GM08714 (cell line): Measurements from ENCODE around the gene IGSF23.

Source experiments
- H3K4me3 ChIP-seq: fragments of 200-500 bp; sonication (Bioruptor generic); 2 replicates; pipeline ENCODE4 v1.5.1; 2014; ENCODE audit warnings: mild to moderate bottlenecking, low read length, inconsistent platforms
- ZNF274 ChIP-seq: IDR thresholded peaks from 2 replicates; pipeline ENCODE4 v1.6.1; 2012; ENCODE audit warnings: mild to moderate bottlenecking, low read depth, low read length

The IGSF23 gene

DNA sequence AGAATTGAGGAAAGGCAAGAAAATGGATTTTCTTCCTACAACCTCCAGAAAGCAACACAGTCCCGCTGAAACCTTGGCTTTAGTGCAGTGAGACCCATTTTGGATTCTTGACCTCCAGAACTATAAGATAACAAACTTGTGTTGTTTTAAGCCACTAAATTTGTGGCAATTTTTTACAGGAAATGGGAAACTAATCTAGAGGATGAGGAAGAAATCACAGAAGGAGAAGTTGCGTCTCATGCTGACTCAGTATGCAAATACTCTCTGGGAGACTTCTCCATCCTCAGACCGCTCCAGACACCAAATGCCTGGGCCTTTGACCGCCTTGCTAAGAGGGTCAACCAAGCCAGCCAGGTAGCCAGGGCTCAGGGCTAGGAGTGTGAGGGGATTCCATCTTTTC, 72.5 kb downstream of the IGSF23 start:
- H3K4me3 ChIP-seq, result no peak overlapping the region
- no peak for TF ChIP-seq ZNF274
